Fibroblast of villous mesenchyme (primary cell): ENCODE measurements around the gene UNC93B1. TPM values are rescaled to one million over a fixed set of nuclear protein-coding genes. Genes with fewer than 3 reads are reported as not detected.

Source experiments
- DNase-seq: peaks from one replicate; pipeline ENCODE4 v3.0.0-alpha.2; 2010; ENCODE audit warnings: low read depth
- H3K4me3 ChIP-seq: 2 replicates; pipeline ENCODE4 v1.5.1; 2011; ENCODE audit warnings: low read depth, mild to moderate bottlenecking, low read length
- total RNA-seq: library from RNA; depleted of rRNA; stranded (reverse); fragments of >200 nt; gene quantifications from 2 replicates; pipeline ENCODE4 v1.2.3, GENCODE V29; 2012
- TF ChIP-seq, protein P1 (sequence below): IDR thresholded peaks from 2 replicates; pipeline ENCODE4 v1.5.1; 2012; ENCODE audit warnings: low read depth, mild to moderate bottlenecking, low read length; ENCODE audit not compliant: insufficient read depth

Gene UNC93B1
- total RNA-seq, 1 donor, result 14.7 TPM

DNA sequence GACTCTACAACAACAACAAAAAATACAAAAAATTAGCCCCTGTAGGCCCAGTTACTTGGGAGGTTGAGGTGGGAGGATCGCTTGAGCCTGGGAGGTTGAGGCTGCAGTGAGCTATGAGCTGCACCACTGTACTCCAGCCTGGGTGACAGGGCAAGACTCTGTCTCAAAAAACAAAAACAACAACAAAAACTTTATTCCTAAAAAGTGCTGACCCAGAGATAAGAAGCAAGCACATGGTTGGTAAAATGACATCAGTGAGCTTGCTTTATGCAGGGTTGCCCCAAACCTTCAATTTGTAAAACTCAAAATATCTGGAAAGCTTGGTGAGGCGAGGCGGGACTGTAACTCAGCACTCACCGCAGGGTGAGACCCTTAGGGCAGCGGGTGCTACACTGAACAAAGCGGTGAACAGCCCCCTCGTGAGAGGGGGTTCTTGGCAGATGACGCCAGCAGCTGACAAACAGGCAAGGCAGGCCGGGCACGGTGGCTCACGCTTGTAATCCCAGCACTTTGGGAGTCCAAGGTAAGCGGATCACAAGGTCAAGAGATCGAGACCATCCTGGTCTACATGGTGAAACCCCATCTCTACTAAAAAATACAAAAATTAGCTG lies 31.5 kb upstream of the UNC93B1 start:
- TF ChIP-seq, protein P1, sequence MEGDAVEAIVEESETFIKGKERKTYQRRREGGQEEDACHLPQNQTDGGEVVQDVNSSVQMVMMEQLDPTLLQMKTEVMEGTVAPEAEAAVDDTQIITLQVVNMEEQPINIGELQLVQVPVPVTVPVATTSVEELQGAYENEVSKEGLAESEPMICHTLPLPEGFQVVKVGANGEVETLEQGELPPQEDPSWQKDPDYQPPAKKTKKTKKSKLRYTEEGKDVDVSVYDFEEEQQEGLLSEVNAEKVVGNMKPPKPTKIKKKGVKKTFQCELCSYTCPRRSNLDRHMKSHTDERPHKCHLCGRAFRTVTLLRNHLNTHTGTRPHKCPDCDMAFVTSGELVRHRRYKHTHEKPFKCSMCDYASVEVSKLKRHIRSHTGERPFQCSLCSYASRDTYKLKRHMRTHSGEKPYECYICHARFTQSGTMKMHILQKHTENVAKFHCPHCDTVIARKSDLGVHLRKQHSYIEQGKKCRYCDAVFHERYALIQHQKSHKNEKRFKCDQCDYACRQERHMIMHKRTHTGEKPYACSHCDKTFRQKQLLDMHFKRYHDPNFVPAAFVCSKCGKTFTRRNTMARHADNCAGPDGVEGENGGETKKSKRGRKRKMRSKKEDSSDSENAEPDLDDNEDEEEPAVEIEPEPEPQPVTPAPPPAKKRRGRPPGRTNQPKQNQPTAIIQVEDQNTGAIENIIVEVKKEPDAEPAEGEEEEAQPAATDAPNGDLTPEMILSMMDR, result no peak
- no peak overlapping the region for H3K4me3 ChIP-seq
- no peak for DNase-seq

DNA sequence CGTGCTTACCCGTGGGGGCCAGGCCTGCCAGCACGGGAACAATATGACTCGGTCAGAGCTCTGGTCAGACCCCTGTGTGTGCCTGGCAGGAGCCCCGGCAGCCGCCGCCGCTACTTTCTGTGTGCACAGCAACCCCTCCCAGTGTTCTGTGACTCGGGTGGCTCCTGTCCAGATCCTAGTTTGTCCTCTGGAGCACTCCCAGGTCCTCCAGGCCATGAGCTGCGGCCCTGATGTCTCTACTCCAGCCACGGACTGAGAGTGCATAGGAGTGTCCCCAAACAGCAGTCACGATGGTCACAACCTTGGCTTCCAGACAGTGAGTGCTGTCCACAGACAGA lies 29.8 kb upstream of the UNC93B1 start:
- TF ChIP-seq, protein P1, result no peak
- no peak for DNase-seq
- H3K4me3 ChIP-seq, result no peak overlapping the region

DNA sequence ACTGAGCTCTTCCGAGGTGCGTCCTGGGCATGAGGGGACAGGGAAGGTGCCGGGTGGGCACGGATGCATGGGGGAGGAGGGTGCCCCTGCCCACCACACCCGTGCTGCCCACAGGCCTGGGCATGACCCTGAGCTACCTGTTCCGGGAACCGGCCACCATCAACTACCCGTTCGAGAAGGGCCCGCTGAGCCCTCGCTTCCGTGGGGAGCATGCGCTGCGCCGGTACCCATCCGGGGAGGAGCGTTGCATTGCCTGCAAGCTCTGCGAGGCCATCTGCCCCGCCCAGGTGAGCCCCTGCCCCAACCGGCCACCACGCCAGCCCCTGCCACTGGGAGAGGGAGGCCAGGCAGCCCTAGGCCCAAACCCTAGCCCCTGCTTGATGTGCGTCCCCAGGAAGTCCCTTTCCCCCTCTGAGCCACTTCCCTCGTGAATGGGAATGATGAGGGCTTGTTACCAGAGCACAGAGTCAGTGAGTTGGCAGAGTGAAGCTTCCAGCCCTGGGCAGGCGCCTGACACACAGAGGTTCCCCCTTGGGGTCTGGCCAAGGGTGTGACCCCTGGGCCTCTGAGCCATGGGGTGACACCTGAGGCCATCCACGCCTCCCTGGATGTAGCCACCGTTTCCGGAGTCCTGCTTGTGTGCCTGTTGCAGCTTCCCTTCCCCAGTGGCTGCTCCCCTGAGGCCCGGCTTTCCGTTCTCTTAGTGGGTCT lies 29.3 kb upstream of the UNC93B1 start:
- DNase-seq, result no peak
- no peak overlapping the region for H3K4me3 ChIP-seq
- TF ChIP-seq, protein P1, result no peak

DNA sequence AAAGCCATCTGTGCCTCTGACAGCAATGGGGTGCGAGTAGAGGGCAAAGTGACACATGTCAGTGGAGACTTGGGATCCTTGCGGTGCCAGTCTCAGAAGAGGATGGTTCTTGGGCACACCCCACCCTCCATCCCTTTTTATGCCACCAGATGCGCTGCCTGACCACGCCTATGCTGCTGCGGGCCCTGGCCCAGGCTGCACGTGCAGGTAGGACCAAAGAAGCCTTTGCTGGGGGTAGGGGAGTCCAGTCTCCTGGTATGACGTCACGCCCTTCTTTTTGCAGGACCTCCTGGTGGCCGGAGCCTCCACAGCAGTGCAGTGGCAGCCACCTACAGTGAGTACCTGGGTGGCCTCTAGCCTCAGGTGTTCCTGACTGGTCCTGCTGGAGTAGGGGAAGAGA lies 28.1 kb upstream of the UNC93B1 start:
- H3K4me3 ChIP-seq, result no peak overlapping the region
- TF ChIP-seq, protein P1, result no peak
- no peak for DNase-seq

DNA sequence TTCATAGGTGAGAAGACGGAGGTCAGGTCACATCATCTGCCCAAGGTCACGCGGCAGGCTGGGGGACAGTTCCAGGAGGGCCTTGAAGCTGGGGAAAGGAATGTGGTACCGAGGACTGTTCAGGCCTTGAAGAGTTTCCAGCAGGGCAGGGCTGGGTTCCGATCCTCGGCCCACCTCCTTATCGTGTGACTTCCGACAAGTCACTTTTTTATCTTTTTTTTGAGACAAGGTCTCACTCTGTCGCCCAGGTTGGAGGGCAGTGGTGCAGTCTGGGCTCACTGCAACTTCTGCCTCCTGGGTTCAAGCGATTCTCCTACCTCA lies 27.2 kb upstream of the UNC93B1 start:
- H3K4me3 ChIP-seq, result peak overlapping the region; percentile 72
- TF ChIP-seq, protein P1, result no peak
- DNase-seq, result no peak

DNA sequence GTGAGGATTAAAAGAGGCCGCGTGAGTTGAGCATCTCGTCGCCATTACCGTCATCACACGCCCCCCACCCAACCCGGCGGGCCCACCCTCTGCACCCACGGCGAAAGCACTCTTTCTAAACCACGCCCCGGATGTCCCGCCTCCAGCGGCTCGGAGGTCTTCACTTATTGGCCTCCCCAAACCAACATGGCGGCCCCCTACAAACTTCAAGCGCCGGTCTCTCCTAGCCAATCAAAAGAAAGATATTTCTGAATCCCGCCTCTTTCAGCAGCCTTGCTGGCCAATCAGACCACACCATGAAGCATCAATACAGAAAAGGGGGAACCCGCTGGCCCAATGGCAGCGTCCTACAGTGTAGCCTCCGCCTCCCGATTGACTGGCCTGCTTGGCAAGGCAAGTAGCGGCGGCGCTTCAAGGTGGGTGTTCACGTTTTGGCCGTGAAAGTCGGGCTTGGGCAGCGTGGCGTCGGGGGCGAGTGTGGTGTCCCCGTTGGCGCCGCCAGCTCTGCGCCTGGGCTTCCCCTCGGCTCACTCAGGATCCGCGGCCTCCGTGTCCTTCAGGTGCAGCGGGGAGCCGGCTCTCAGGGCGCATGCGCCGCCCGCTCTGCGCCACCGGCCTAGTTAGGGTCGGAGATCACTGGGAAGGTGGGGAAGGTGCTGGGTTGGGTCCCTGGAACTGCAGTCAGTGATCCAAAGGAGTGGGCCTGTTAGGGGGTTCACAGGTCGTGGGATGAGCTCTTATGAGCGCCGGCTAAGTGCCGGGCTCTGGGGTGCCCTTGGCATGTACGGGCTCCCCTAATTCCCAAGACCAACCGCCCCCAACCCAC lies 26.6 kb upstream of the UNC93B1 start, which contains the start of gene NDUFS8:
TSS of gene NDUFS8 (plus strand) at position 364 of the 826 bp plus-strand sequence. CDS start 1,471 bp downstream, outside the sequence.
- TF ChIP-seq, protein P1, result no peak

More for the DNA sequence above, 26.6 kb upstream of the UNC93B1 start, which contains the start of gene NDUFS8:
- H3K4me3 ChIP-seq, result peak within 1 kb of the TSS; percentile 72
- DNase-seq, result peak; percentile 99
